GM20000 (cell line): Measurements from ENCODE around the gene ZFP69B.

ENCODE experiments used
- DNase-seq: peaks from one replicate; pipeline ENCODE4 v3.0.0; 2012; ENCODE audit warnings: low spot score
- CTCF ChIP-seq: IDR thresholded peaks from 2 replicates; pipeline ENCODE4 v1.5.1; 2012; ENCODE audit warnings: mild to moderate bottlenecking, control low read depth; ENCODE audit errors: extremely low read depth, missing control alignments

The ZFP69B gene

GRCh38 chr1:40449684-40450494, at the start of gene ZFP69B:
Gene ZFP69B, plus strand, starts transcription at chr1:40450476. Its CDS starts 486 bp downstream, at chr1:40450962.
- peak; percentile 27 for TF ChIP-seq CTCF
- peak; percentile 96 for DNase-seq

GRCh38 chr1:40401473-40402201, 48.6 kb upstream of the ZFP69B start:
- no peak for DNase-seq
- TF ChIP-seq CTCF: no peak

GRCh38 chr1:40404670-40405462, 45.4 kb upstream of the ZFP69B start:
- no peak for DNase-seq
- TF ChIP-seq CTCF: peak; percentile 59

- TF ChIP-seq CTCF: no peak
- no peak for DNase-seq
Observed at GRCh38 chr1:40405812-40406211, 44.5 kb upstream of the ZFP69B start.

- no peak for TF ChIP-seq CTCF
- DNase-seq: no peak
Observed at GRCh38 chr1:40407453-40407852, 42.8 kb upstream of the ZFP69B start.

GRCh38 chr1:40409467-40409866, 40.8 kb upstream of the ZFP69B start:
- TF ChIP-seq CTCF: no peak
- DNase-seq: no peak
